Stimulated activated CD4-positive, alpha-beta T cell treated with anti-CD3 and anti-CD28 coated beads, TNF-alpha, amount 100 ng/mL, for 48 hours (primary cell): ENCODE data around the gene NPAS4.
"Not testable (repeated sequence)": the region's sequence is repeated elsewhere in the genome, so short reads cannot be mapped to it uniquely, and the experiment has no call there.

Experiments
- DNase-seq, 3 donors: peaks; one replicate each; pipeline ENCODE4 v3.0.0-alpha.2; 2020; ENCODE audit warnings: low read depth in 3 of 3

NPAS4 gene

DNA sequence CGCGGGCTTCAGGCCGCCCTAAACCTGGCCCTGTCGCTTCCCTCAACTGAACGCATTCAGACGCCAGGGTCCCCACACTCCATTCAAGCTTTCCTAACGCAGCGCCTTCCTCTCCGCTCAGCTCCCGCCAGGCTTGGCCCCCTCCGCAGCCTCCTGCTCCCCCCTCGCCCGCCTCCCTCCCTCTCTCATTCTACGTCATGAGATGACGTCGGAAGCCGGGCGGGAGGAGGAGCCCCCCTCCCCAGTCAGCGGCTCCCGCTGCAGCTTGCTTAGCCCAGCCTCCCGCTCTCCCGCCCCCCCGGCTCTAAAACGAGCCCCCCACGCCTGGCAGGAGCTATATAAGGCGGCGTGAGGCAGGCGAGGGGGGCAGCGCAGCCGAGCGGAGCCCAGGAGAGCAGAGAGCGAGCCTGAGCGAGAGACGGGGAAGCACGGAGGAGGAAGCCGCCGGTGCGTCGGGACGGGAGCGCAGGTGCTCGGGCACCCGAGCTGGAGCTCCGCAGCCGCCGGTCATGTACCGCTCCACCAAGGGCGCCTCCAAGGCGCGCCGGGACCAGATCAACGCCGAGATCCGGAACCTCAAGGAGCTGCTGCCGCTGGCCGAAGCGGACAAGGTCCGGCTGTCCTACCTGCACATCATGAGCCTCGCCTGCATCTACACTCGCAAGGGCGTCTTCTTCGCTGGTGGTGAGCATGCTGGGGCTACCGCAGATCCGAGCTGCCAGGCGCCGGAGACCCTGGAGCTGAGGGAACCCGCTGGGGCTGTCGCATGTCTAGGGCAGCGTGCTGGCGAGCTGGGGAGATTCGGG lies at the start of gene NPAS4:
Gene NPAS4, plus strand, starts transcription at position 365 of the 806 bp plus-strand sequence. Its CDS starts 145 bp downstream, at position 510.
- no peak for DNase-seq

DNA sequence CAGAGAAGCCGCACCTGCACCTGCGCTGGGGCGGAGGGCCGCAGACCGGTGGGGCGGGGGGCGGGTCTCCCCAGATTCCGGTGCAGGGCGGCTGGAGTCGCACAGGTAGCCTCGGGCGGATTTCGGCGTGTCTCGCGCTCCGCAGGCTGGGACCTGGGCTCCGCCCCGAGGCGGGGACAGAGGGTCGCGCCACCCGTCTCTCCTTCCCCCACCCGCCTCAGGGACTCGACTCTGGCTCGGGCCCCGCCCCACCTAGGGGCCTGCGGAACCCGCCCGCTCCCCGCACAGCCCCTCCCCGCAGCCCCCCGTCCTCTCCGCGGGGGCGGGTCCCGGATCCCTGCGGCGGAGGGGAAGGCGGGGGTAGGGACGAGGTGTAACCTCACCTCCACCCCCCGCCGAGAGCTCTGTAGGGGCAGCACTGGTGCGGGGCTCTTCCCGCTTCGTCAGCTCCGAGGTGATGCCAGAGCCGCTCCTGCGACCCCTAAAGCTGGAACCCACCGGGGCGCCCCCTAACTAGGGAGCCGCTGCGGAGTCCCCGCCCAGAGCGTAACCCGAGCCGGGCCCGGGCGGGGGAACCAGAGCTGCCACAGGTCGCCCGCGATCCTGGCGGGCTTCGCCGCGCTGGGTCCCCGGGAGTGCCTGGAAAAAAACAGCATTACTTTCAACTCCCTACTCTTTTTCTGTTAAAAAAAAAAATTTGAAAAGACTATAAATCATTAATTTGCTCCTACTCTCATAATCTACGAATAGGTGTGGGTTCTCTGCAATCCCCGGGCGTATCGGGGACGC lies 49.0 kb upstream of the NPAS4 start, which contains the start of gene SLC29A2:
Gene SLC29A2, minus strand, starts transcription at position 134 of the 789 bp plus-strand sequence. CDS start 169 bp downstream, outside the sequence.
- peak; percentile 46 to 82 (median 73) for DNase-seq

DNA sequence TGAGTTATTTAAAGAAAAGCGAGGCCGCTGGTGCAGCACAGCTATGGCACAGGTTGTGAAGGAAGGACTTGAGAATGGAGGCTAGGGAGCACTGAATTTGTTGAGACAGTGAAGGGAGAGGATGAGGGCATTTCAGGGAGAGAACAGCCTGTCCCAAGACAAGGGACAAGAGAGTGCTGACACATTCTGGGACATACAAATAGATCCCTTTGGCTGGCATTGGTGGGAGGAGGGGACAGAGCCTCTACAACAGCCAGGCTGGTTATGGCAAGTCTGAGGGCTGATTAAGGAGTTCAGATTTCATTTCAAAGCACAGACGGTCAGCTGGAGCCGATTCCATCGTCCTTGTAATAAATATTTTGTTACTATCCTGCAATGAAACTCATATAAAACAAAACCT lies 47.6 kb upstream of the NPAS4 start:
- DNase-seq = no peak

DNA sequence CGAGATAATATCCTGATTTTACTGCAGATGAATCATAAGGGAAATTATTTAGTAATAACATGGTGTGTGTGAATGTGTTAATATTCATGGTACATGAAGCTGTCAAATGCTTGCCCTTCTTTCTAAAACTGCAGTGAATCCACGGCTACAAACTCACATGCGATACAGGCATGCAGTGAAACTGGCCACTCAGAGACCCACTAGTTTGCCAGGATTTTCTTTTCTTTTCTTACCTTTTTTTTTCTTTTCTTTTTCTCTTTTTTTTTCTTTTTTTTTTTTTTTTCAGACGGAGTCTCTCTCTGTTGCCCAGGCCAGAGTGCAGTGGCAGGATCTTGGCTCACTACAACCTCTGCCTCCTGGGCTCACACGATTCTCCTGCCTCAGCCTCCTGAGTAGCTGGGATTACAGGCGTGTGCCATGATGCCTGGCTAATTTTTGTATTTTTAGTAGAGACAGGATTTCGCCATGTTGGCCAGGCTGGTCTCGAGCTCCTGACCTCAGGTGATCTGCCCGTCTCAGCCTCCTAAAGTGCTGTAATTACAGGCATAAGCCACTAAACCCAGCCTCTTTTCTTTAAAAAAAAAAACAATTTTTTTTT lies 47.0 kb upstream of the NPAS4 start:
- DNase-seq = not testable (repeated sequence)

DNA sequence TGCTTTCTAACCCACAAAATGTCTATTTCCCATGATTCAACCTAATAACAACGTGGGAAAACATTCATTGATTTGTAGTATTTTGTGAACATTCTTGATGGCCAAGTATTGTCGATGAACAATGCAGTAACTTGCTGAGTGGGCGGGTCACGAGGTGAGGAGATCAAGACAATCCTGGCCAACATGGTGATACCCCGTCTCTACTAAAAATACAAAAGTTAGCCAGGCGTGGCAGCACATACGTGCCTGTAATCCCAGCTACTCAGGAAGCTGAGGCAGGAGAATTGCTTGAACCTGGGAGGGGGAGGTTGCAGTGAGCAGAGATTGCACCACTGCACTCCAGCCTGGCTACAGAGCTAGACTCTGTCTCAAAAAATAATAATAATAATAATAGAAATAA lies 40.6 kb upstream of the NPAS4 start:
- DNase-seq = not testable (repeated sequence)

DNA sequence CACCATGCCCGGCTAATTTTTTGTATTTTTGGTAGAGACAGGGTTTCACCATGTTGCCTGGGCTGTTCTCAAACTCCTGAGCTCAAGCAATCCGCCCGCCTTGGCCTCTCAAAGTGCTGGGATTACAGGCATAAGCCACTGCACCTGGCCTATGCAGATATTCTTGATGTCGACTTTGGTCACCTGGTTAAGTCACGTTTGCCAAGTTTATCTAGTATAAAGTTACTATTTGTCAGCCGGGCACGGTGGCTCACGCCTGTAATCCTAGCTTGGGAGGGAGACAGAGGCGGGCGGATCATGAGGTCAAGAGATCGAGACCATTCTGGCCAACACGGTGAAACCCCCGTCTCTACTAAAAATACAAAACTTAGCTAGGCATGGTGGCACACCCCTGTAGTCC lies 36.5 kb upstream of the NPAS4 start:
- DNase-seq = not testable (repeated sequence)

DNA sequence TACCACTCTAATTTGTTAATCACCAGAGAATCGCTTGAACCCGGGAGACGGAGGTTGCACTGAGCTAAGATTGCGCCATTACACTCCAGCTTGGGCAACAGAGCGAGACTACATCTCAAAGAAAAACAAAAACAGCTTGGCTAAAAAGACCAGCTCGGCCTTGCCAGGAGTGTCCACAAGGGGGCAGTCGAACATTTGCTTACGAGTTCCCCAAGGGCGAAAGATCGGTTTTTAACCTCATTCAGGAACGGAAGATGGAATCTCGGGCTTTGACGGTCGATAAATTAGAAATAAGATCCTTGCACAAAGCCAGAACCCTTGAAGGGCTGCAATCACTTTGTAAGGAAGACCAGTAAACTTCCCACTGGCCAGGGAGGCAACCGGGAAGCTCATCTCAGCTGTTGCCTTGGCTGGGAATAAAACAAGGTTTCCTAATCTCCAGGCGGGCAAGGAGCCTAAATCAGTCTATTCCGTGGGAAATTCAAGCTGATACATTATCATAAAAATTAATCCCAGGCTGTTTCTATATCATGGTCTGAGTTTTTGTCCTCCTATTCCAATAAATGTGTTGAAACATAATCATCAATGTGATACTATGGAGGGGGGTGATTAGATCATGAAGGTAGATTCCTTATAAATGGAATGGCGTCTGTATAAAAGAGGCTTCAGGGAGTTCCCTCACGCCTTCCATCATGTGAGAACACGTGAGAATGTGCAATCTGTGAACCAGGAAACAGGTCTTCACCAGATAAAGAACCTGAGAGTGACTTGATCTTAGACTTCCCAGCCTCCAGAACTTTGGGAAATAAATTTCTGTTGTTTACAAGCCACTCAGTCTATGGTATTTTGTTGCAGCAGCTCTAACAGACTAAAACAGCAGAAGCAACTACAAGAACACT lies 34.4 kb upstream of the NPAS4 start:
- peak; percentile 71 to 85 (median 76) for DNase-seq

DNA sequence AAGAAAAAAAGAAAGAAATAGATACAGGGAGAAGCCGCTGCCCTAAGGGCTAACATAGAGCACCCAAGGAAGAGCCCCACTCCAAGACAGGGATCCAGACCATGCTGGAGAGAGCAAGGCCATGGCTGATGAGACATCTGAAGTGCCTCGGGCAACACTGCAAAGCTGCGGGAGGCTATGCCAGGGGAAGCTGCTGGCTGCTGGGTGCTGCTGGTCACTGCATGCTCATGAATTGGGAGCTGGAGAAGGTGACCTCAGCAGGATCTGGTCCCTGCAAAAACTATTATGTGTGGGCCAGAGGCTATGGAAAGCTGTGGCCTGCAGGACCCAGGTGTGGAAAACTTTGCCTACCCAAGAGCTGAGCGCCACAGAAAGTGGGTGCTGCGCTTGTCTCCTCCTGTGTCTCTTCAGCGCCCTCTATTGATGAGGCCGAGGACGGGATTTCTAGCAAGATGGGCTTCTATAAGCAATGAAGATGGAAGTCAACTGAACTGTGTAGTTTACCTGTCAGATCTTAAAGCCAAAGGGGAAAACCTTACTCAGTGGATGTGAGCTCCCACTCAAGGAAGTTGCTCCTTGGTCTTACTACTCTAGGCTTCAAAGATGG lies 32.0 kb upstream of the NPAS4 start:
- DNase-seq = peak; percentile 41 to 74 (median 66)

DNA sequence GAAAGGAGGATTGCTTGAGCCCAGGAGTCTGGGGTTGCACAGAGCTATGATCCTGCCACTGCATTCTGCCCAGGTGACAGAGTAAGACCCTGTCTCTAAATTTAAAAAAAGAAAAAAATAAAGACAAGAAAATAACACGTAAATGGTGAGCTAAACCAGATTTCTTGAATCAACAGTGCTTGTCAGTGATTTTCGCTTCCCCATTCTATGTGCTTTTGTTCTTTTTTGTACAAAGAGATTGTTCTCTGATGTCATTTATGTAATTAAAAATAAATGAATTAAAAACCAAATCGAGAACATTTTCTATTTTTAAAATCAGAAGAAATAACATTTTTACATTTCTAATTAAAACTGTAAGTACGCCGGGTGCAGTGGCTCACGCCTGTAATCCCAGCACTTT lies 29.5 kb upstream of the NPAS4 start:
- no peak for DNase-seq

DNA sequence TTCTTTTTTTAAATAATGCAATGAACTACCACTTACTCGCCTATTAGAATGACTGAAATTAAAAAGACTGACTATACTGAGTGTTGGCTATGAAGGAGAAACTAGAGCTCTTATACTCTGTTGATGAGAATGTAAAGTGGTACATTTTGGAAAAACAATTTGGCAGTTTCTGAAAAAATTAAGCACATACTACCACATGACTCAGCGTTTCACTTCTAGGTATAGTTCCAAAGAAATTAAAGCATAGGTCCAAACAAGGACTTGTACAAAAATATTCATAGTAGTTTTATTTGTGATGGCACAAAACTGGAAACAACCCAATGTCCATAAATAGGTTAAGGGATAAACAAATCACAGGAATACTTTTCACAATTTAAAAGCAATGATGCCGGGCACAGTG lies 26.9 kb upstream of the NPAS4 start:
- no peak for DNase-seq

DNA sequence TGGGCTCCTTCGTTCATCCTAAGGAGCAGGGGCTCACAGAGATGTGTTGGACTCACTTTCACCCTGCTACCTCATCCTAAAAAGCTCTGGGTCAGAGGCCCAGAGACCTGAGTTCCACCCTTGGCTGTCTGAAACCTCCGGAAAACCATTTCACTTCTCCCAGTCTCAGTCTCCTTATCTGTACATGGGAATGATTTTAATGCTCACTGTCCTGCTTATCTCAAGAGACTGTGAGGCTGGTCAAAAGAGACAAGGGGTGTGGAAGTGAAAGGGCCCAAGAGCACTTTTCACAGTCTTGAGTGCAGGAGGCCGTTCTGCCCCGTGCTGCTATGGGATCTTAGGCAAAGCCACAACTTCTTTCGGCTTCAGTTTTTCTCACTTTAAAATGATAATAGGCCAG lies 13.2 kb upstream of the NPAS4 start:
- DNase-seq = no peak

DNA sequence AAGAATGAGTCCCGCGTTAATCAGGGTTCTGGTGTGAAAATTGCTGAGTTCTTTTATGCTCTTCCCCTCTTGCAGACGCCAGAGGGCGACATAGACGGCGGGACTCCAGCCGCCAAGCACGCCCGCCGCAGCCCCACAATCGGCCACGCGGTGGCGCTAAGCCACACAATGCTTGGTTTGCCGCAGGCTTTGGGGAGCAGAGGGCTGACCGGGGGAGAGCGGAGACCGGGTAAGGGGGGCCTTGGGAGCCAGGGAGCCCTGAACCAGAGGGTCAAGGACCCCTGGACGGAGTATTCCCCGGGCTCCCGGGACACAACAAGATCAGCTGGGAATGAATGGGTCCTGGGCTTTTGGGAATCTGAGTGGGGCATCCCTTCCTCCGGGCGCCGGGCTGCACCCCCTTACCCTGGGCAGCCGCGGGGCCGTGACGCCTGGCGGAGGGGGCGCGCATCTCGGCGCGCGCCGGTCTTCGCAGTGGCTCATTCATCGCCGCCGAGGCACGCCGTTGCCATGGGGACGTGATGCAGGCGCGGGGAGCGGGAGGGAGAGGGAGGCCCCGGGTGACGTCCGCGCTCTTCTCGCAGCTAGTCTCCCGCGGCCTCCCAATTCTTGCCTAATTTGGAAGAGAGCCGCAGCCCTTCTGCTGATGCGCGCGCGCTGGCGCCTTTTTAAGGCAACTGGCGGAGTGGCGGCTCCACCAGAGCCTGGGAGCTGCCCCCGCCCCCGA lies 12.2 kb upstream of the NPAS4 start:
- DNase-seq = peak; percentile 79 to 96 (median 90)

DNA sequence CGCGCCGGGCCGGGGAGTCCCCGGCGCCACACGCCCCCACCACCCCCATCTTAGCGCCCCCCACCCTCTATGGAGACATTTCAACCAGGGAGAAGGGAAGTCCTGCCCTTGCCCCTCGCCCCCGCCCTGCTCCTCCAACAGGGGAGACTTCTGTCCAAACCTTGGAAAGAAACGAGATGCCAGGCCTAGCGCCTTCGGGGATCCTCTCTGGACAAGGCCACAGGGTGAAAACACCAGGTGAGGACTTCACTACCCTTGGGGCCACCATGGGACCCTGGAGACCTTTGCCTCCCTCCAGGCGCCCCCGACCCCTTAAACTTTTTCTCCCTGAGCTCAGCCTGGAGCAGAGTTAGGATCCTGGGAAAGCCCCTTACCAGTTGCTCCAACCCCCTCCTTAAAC lies 11.6 kb upstream of the NPAS4 start:
- no peak for DNase-seq

DNA sequence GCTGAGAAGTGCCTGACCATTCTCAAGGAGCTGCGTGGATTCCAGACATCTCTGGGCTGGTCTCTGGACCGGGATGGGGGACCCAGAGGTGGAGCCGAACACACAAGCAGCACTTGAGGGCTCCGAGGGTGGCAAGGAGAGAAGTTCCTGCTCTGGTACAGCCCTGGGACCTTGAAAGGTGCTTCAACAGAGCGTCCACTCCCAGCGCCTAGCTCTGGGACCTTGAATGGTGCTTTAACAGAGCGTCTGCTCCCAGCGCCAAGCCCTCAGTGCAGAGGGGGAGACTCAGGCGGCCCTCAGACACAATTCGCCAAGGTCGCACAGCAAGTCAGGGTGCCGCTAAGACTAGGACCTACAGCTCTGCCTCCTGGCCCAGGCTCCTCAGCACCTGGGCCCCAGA lies 10.6 kb upstream of the NPAS4 start:
- DNase-seq = no peak

DNA sequence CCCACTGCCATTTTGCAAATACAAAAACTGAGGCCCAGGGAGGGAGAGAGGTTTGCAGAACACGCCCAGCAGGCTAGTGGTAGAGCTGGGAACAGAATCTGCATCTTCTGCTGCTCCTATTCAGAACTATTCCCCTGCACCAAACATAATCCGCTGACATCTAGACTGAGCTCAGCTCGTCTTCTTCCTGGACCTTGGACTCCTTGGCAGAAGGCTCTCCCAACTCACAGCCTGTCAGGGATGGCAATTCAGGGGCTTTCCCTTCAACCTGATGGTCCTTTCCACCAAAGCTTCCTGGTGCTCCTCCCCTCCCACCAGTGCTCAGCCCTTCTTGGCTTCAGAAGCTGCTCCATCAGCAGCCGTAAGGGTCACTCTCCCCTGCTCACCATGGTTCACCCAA lies 9.5 kb upstream of the NPAS4 start:
- no peak for DNase-seq

DNA sequence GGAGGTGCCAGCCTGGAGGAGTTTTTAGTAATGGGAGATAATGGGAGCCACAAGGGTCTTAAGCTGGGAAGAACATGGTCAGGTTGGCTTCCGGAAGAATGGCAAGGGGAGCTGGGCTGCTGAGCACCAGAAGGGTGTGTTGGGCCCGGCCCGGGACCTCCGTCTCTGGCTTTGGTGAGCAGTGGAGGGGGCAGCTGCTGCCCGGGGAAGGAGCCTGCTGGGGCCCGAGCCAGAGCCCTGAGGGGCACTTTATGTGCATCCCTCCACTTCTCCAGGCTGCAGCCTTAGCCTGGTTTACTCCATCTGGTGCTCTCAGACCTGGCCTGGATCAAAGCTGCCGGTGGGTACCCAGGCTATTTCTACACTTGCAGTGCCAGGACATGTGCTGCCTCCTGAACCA lies 8.7 kb upstream of the NPAS4 start:
- no peak for DNase-seq

DNA sequence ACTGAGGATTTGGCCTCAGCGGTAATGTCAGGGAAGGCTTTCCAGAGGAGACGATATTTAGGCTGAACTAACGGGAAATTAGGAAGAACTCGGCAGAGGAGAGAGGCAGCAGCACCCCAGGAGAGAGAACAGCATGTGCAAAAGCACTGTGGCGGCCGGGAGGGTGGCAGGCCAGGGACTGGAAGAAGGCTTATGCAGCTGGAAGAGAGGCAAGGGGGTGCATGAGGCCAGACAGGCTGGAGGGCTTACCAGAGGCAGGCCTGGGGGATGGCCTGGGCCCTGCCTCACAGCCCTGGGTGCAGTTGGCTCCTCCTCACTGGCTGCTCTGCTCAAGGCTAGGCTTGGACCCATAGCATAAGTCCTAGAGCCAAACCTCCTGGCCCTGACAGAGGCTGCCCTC lies 7.7 kb upstream of the NPAS4 start:
- DNase-seq = no peak

DNA sequence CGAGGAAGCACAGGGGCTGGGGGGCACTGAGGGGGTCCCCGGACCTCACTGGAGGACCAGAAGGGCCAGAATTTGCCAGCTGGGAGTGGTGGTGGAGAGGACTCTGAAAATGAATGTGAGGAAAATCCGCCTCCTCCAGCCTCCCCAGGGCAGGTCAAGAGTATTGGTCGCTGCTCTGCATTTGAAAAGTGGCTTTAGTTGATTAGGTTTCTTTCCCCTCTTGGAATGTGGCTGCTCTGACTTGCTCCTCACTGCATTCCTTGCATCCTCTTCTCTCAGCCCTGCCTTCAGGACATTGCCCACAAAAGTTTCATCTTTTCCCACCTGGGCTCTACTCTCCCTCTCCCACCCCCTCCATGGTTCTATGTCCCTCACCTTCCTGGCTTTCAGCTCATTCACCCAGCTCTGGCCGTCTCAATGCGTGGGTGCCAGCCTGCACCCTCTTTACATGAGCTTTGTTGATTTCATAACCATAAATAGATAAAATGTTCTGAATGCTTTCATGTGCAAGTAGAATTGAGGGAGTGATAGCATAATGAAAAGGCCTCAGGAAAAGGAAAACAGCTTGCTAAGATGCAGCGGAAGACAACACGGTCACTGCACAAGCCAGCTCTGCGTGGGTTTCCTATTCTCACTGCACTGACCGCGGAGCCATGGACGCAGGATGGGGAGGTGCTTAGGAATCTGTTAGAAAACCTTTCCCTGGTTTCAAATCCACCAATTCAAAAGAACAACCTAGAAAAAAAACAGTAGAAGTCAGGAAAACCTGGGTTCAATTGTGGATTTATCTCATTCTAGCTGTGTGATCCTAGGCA lies 6.5 kb upstream of the NPAS4 start:
- no peak for DNase-seq

DNA sequence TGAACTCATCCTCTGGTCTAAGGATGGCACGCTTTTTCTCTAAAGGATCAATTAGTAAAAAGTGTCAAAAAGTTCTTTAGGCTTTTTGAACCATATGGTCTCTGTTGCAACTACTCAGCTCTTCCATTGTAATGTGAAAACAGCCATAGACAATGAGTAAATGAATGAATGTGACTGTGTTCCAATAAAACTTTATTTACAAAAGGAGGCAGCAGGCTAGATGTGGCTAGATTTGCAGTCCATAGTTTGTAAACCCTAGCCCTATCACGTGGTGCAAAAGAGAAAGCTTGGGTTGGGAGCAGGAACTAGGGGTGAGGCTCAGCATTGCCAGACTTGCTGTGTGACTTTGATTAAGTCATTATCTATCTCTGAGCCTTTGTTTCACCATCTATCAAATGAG lies 5.4 kb upstream of the NPAS4 start:
- DNase-seq = no peak
